HCT116 (cell line): ENCODE data around the gene FAM171A1. TPM values are rescaled to one million over a fixed set of nuclear protein-coding genes. Genes with fewer than 3 reads are reported as not detected.
"Not testable (repeated sequence)": the region's sequence is repeated elsewhere in the genome, so short reads cannot be mapped to it uniquely, and the experiment has no call there.

Experiments
- ATAC-seq: fragments of 200-7000 bp; cut with Tn5 transposase; 2 replicates; pipeline ENCODE4 v1.9.1; 2020; ENCODE audit warnings: mild to moderate bottlenecking, moderate library complexity
- BruUV-seq: library from RNA; stranded (reverse); fragments of 400-500 nt; replicated peaks from 2 replicates; lab custom pipeline; 2021; lab: Mats Ljungman, UMichigan
- CTCF ChIA-PET: fragments of 300-600 bp; sonication (Branson Sonifier 250); formaldehyde crosslinking; loops from one replicate; lab custom pipeline; 2021; ENCODE audit warnings: antibody characterized with exemption; lab: Charles Lee
- POLR2A ChIA-PET: fragments of 300-600, 350-600 bp; sonication (Branson Sonifier 250); formaldehyde crosslinking; loops from one replicate; lab custom pipeline; 2021; ENCODE audit warnings: antibody characterized with exemption; lab: Charles Lee
- RAD21 ChIA-PET, 2 experiments: fragments of 300-600 bp; sonication (Branson Sonifier 250); formaldehyde crosslinking; loops; one replicate each; lab custom pipeline; 2023; ENCODE audit warnings: low total read pairs in 2 of 2; ENCODE audit not compliant: uncharacterized antibody in 2 of 2, unreplicated experiment in 2 of 2, low non-redundant PET in 1 of 2; lab: Charles Lee
- DNase-seq: peaks from one replicate; pipeline ENCODE4 v3.0.0-alpha.2; 2010; ENCODE audit warnings: low read depth, low spot score
- H2AFZ ChIP-seq: fragments of 200-600 bp; shearing (Covaris generic), sonication (generic); 2 replicates; pipeline ENCODE4 v1.6.1; 2017; ENCODE audit warnings: low read depth, mixed run types, mixed read lengths, antibody characterized with exemption, low read length; ENCODE audit not compliant: poor library complexity, severe bottlenecking
- H3K27ac ChIP-seq: 2 replicates; pipeline ENCODE4 v1.5.1; 2012; ENCODE audit warnings: low read depth, low read length
- H3K27me3 ChIP-seq: fragments of 200-600 bp; sonication (generic); 2 replicates; pipeline ENCODE4 v1.6.1; 2016; ENCODE audit warnings: mixed run types, low read length, mixed read lengths; ENCODE audit not compliant: insufficient read depth
- H3K36me3 ChIP-seq, 2 experiments: fragments of 200-500 bp in 1 of 2; fragments of 200-600 bp in 1 of 2; sonication (Bioruptor generic) in 1 of 2; sonication (generic) in 1 of 2; 2 replicates each; pipeline versions ENCODE4 v1.5.1 to v1.6.1; 2014 to 2016; ENCODE audit warnings: low read length in 2 of 2, inconsistent platforms in 1 of 2, mixed read lengths in 1 of 2, mixed run types in 1 of 2; ENCODE audit not compliant: insufficient read depth in 2 of 2, control insufficient read depth in 1 of 2
- H3K4me1 ChIP-seq, 2 experiments: fragments of 200-600 bp in 1 of 2; sonication (generic) in 1 of 2; 2 replicates each; pipeline versions ENCODE4 v1.5.1 to v1.6.1; 2012 to 2017; ENCODE audit warnings: low read length in 2 of 2, inconsistent platforms in 1 of 2, mild to moderate bottlenecking in 1 of 2, mixed read lengths in 1 of 2, mixed run types in 1 of 2, moderate library complexity in 1 of 2; ENCODE audit not compliant: insufficient read depth in 2 of 2, control insufficient read depth in 1 of 2
- H3K4me2 ChIP-seq: fragments of 200-600 bp; sonication (generic); 2 replicates; pipeline ENCODE4 v1.6.1; 2017; ENCODE audit warnings: mixed run types, low read length, mixed read lengths
- H3K4me3 ChIP-seq, 2 experiments: fragments of 200-600 bp in 1 of 2; sonication (generic) in 1 of 2; replicated peaks in 1 of 2; 2 replicates each; pipeline ENCODE4 v1.5.1; 2011 to 2016; ENCODE audit warnings: low read length in 2 of 2, control low read depth in 1 of 2, low read depth in 1 of 2, mild to moderate bottlenecking in 1 of 2, mixed read lengths in 1 of 2, mixed run types in 1 of 2
- H3K79me2 ChIP-seq: fragments of 200-600 bp; sonication (generic); 2 replicates; pipeline ENCODE4 v1.6.1; 2017; ENCODE audit warnings: mild to moderate bottlenecking, mixed run types, low read length, moderate library complexity, mixed read lengths; ENCODE audit not compliant: insufficient read depth
- H3K9ac ChIP-seq: fragments of 200-600 bp; sonication (generic); 2 replicates; pipeline ENCODE4 v1.6.1; 2016; ENCODE audit warnings: low read length, mixed read lengths
- H3K9me2 ChIP-seq: fragments of 200-600 bp; sonication (generic), shearing (Covaris generic); 2 replicates; pipeline ENCODE4 v1.6.1; 2017; ENCODE audit warnings: mixed run types, mild to moderate bottlenecking, moderate library complexity; ENCODE audit not compliant: insufficient read depth
- H3K9me3 ChIP-seq, 2 experiments: fragments of 200-500 bp in 1 of 2; fragments of 200-600 bp in 1 of 2; sonication (Bioruptor generic) in 1 of 2; sonication (generic) in 1 of 2; 2 replicates each; pipeline ENCODE4 v1.6.1; 2014 to 2017; ENCODE audit warnings: low read length in 2 of 2, mixed read lengths in 2 of 2, inconsistent platforms in 1 of 2, low read depth in 1 of 2, mild to moderate bottlenecking in 1 of 2, mixed run types in 1 of 2, moderate library complexity in 1 of 2; ENCODE audit not compliant: control insufficient read depth in 1 of 2, insufficient read depth in 1 of 2
- H4K20me1 ChIP-seq: fragments of 200-600 bp; sonication (generic), shearing (Covaris generic); 2 replicates; pipeline ENCODE4 v1.6.1; 2017; ENCODE audit warnings: mixed run types, mild to moderate bottlenecking, moderate library complexity; ENCODE audit not compliant: insufficient read depth
- CBX3 ChIP-seq: IDR thresholded peaks from 2 replicates; pipeline ENCODE4 v1.6.1; 2012; ENCODE audit warnings: low read depth
- EGR1 ChIP-seq: IDR thresholded peaks from 2 replicates; pipeline ENCODE4 v1.6.1; 2012; ENCODE audit warnings: low read depth
- ELF1 ChIP-seq: IDR thresholded peaks from 2 replicates; pipeline ENCODE4 v1.6.1; 2012; ENCODE audit warnings: low read depth, borderline replicate concordance
- MAX ChIP-seq: IDR thresholded peaks from 2 replicates; pipeline ENCODE4 v1.6.1; 2012
- TCF7L2 ChIP-seq: IDR thresholded peaks from 2 replicates; pipeline ENCODE4 v1.7.0; 2011; ENCODE audit warnings: borderline replicate concordance, inconsistent platforms; ENCODE audit not compliant: insufficient read depth, insufficient read length; ENCODE audit errors: extremely low read depth
- ZNF274 ChIP-seq: fragments of 200-500 bp; sonication (Bioruptor generic); IDR thresholded peaks from 2 replicates; pipeline ENCODE4 v1.6.1; 2014; ENCODE audit warnings: mild to moderate bottlenecking, low read depth, low read length, inconsistent platforms
- intact Hi-C: fragments of 100-400 bp; cut with micrococcal nuclease; formaldehyde crosslinking; loops from 2 replicates; pipeline ENCODE4 v1.10.0; 2022
- total RNA-seq: library from RNA; stranded (reverse); gene quantifications from one replicate; pipeline ENCODE4 v1.2.1, GENCODE V29; 2021; ENCODE audit not compliant: unreplicated experiment

The FAM171A1 gene
- total RNA-seq, 1 experiment from 2014 or later: 32.5 TPM

GRCh38 chr10:15401382-15401781 lies 30.3 kb upstream of the FAM171A1 start:
- POLR2A ChIA-PET: no interaction called here
- intact Hi-C loops: no loop called here
- no TSS peak for BruUV-seq
- H3K36me3 ChIP-seq: no peaks in the 10 kb centered on the region
- no peak overlapping the region for H3K9ac ChIP-seq
- H3K9me2 ChIP-seq: no peaks in the 10 kb centered on the region
- ATAC-seq: no peak
- no peak overlapping the region for H3K4me2 ChIP-seq
- H2AFZ ChIP-seq: no peak overlapping the region
- no peaks in the 10 kb centered on the region for H3K79me2 ChIP-seq
- H4K20me1 ChIP-seq: no peaks in the 10 kb centered on the region
- no peaks in the 10 kb centered on the region for H3K27me3 ChIP-seq
- CTCF ChIA-PET: no interaction called here
- no peaks in the 10 kb centered on the region for H3K9me3 ChIP-seq
- RAD21 ChIA-PET: no interaction called here
- H3K27ac ChIP-seq: no peak overlapping the region
- no peak overlapping the region for H3K4me3 ChIP-seq
- DNase-seq: no peak
- TF ChIP-seq CBX3 (no peak), EGR1 (no peak), ZNF274 (no peak), TCF7L2 (no peak), MAX (no peak), ELF1 (no peak)
- no peaks in the 10 kb centered on the region for H3K4me1 ChIP-seq

GRCh38 chr10:15400461-15400860 lies 29.4 kb upstream of the FAM171A1 start:
- H3K4me1 ChIP-seq, H3K27me3 ChIP-seq, H3K27ac ChIP-seq, H3K4me3 ChIP-seq, H3K9ac ChIP-seq, ATAC-seq, CTCF ChIA-PET, H3K36me3 ChIP-seq, H3K79me2 ChIP-seq, intact Hi-C loops, RAD21 ChIA-PET, H3K4me2 ChIP-seq, H4K20me1 ChIP-seq, H3K9me2 ChIP-seq, BruUV-seq, DNase-seq, H2AFZ ChIP-seq, H3K9me3 ChIP-seq, POLR2A ChIA-PET: not testable (repeated sequence)
